H1 (cell line): ENCODE results near the gene CELF6. TPM values are rescaled to one million over a fixed set of nuclear protein-coding genes. Genes with fewer than 3 reads are reported as not detected.

Experiments
- FOSL1 ChIP-seq: IDR thresholded peaks from 2 replicates; pipeline ENCODE4 v1.6.1; 2011; ENCODE audit warnings: mild to moderate bottlenecking, low read depth, low read length, moderate library complexity; ENCODE audit not compliant: insufficient read depth
- POLR2A ChIP-seq, 2 experiments: IDR thresholded peaks; 1 replicate in 1 of 2; 2 replicates in 1 of 2; pipeline ENCODE4 v1.6.1; 2011; ENCODE audit warnings: low read depth in 2 of 2, low read length in 2 of 2, mild to moderate bottlenecking in 2 of 2; ENCODE audit errors: control extremely low read depth in 1 of 2
- POU5F1 ChIP-seq: IDR thresholded peaks from 2 replicates; pipeline ENCODE4 v1.6.1; 2011; ENCODE audit warnings: low read depth, mild to moderate bottlenecking, low read length, moderate library complexity
- RBBP5 ChIP-seq: IDR thresholded peaks from 2 replicates; pipeline ENCODE4 v1.7.1; 2012; ENCODE audit warnings: low read depth, mild to moderate bottlenecking, inconsistent platforms, low read length, moderate library complexity, borderline replicate concordance
- SAP30 ChIP-seq: fragments of 300-600 bp; sonication (generic); IDR thresholded peaks from 2 replicates; pipeline ENCODE4 v1.7.1; 2012; ENCODE audit warnings: low read length, moderate library complexity, mild to moderate bottlenecking, inconsistent platforms; ENCODE audit not compliant: insufficient read depth, insufficient replicate concordance
- polyA plus RNA-seq, 7 experiments: library from polyadenylated mRNA; depleted of rRNA in 3 of 7; stranded (reverse) in 5 of 7; unstranded in 2 of 7; fragments of >200 nt in 5 of 7; fragments of 200-250 nt in 2 of 7; gene quantifications; 1 replicate in 5 of 7; 2 replicates in 1 of 7; 4 replicates in 1 of 7; pipeline versions ENCODE4 v1.2.1 to v1.2.3, GENCODE V29; 2011 to 2013; ENCODE audit warnings: missing spikeins in 2 of 7, mixed read lengths in 2 of 7
- total RNA-seq: library from RNA; stranded (reverse); fragmentation: NEBNext Ultra II Directional; extraction: Animal tissue kit (Norgen Biotek cat#: 25700); gene quantifications from 2 replicates; pipeline ENCODE4 v1.2.1, GENCODE V29; 2021

The CELF6 gene
- total and polyA plus RNA-seq, 2 of the 8 experiments (the other 6 are each of a cell fraction or from before 2014, with no cell fraction given): 0.09 to 0.19 TPM

- TF ChIP-seq SAP30 (no peak), FOSL1 (no peak), RBBP5 (no peak), POU5F1 (no peak), POLR2A (IDR thresholded peaks at IDR 0.05; ENCODE audit: control extremely low read depth in 1 of 2, low read depth in 2 of 2, low read length in 2 of 2) (no peak)
Observed at GRCh38 chr15:72289597-72290325, 30.2 kb downstream of the CELF6 start (continued).
